ENCODE data around the gene KHDRBS2.
"Not testable (repeated sequence)": the region's sequence is repeated elsewhere in the genome, so short reads cannot be mapped to it uniquely, and the experiment has no call there.

The KHDRBS2 gene

GRCh38 chr6:61833176-61833755, 452.8 kb downstream of the KHDRBS2 start:
- no peak for TF ChIP-seq CTCF (IDR thresholded peaks at IDR 0.05; ENCODE audit: low read depth, low read length, missing control alignments)
- no peak overlapping the region for H3K4me3 ChIP-seq (replicated peaks; ENCODE audit: low read depth, low read length)
- DNase-seq (ENCODE audit: extremely low read depth, low read depth): no peak

- TF ChIP-seq CTCF (IDR thresholded peaks at IDR 0.05; ENCODE audit: low read depth, low read length, missing control alignments): no peak
- no peak for DNase-seq (ENCODE audit: extremely low read depth, low read depth)
- no peak overlapping the region for H3K4me3 ChIP-seq (replicated peaks; ENCODE audit: low read depth, low read length)
These were observed 468.3 kb downstream of the KHDRBS2 start for GRCh38 chr6:61817716-61818115.

- TF ChIP-seq CTCF (IDR thresholded peaks at IDR 0.05; ENCODE audit: low read depth, low read length, missing control alignments): no peak
- no peak for DNase-seq (ENCODE audit: extremely low read depth, low read depth)
- no peak overlapping the region for H3K4me3 ChIP-seq (replicated peaks; ENCODE audit: low read depth, low read length)
These were observed 476.0 kb downstream of the KHDRBS2 start for GRCh38 chr6:61810047-61810446.

- TF ChIP-seq CTCF (IDR thresholded peaks at IDR 0.05; ENCODE audit: low read depth, low read length, missing control alignments): no peak
- DNase-seq (ENCODE audit: extremely low read depth, low read depth): no peak
- no peak overlapping the region for H3K4me3 ChIP-seq (replicated peaks; ENCODE audit: low read depth, low read length)
These were observed 476.9 kb downstream of the KHDRBS2 start for GRCh38 chr6:61809004-61809595.

- H3K4me3 ChIP-seq (replicated peaks; ENCODE audit: low read depth, low read length): no peak overlapping the region
- no peak for DNase-seq (ENCODE audit: extremely low read depth, low read depth)
- TF ChIP-seq CTCF (IDR thresholded peaks at IDR 0.05; ENCODE audit: low read depth, low read length, missing control alignments): no peak
These were observed 498.0 kb downstream of the KHDRBS2 start for GRCh38 chr6:61787998-61788397.

- H3K4me3 ChIP-seq (replicated peaks; ENCODE audit: low read depth, low read length); DNase-seq (ENCODE audit: extremely low read depth, low read depth): not testable (repeated sequence)
These were observed 516.6 kb downstream of the KHDRBS2 start for GRCh38 chr6:61769446-61769845.

- H3K4me3 ChIP-seq (replicated peaks; ENCODE audit: low read depth, low read length): no peak overlapping the region
- no peak for DNase-seq (ENCODE audit: extremely low read depth, low read depth)
- TF ChIP-seq CTCF (IDR thresholded peaks at IDR 0.05; ENCODE audit: low read depth, low read length, missing control alignments): no peak
These were observed 530.3 kb downstream of the KHDRBS2 start for GRCh38 chr6:61755739-61756138.

Measured in HFF-Myc (cell line).